ENCODE results near the gene ZFYVE26.

The ZFYVE26 gene

DNA sequence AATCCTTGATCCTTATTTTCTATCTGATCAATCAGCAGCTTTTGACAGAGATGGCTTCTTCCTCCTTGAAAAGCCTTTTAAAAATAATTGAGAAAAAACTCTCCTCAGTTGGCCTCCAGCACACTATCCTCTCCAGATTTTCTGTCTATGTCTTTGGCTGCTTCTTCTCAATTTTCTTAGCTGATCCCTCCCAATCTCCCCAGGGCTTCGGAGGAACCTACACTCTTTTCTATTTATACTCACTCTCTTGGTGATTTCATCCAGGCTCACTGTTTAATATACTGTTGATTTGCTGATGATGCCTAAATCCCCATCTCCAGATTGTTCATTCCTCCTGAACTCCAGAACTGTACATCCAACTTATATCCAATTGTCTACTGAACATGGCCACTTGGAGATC lies 59.9 kb downstream of the ZFYVE26 start:
- H3K4me3 ChIP-seq (ENCODE audit: low read depth, low read length) = no peak overlapping the region
- H3K4me2 ChIP-seq (ENCODE audit: low read length) = no peak overlapping the region
- no peak overlapping the region for H3K27ac ChIP-seq
- H3K27me3 ChIP-seq (ENCODE audit: control insufficient read depth, insufficient read depth, low read length) = no peaks in the 10 kb centered on the region
- H3K9ac ChIP-seq = no peak overlapping the region
- no peak overlapping the region for H2AFZ ChIP-seq
- no peaks in the 10 kb centered on the region for H3K36me3 ChIP-seq (ENCODE audit: control insufficient read depth, insufficient read depth, low read length)
- H3K4me1 ChIP-seq = no peaks in the 10 kb centered on the region
- H3K79me2 ChIP-seq = no peaks in the 10 kb centered on the region
- TF ChIP-seq, protein P1, sequence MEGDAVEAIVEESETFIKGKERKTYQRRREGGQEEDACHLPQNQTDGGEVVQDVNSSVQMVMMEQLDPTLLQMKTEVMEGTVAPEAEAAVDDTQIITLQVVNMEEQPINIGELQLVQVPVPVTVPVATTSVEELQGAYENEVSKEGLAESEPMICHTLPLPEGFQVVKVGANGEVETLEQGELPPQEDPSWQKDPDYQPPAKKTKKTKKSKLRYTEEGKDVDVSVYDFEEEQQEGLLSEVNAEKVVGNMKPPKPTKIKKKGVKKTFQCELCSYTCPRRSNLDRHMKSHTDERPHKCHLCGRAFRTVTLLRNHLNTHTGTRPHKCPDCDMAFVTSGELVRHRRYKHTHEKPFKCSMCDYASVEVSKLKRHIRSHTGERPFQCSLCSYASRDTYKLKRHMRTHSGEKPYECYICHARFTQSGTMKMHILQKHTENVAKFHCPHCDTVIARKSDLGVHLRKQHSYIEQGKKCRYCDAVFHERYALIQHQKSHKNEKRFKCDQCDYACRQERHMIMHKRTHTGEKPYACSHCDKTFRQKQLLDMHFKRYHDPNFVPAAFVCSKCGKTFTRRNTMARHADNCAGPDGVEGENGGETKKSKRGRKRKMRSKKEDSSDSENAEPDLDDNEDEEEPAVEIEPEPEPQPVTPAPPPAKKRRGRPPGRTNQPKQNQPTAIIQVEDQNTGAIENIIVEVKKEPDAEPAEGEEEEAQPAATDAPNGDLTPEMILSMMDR (IDR thresholded peaks at IDR 0.05) = no peak
- no peaks in the 10 kb centered on the region for H3K9me3 ChIP-seq (ENCODE audit: control insufficient read depth, low read length)

DNA sequence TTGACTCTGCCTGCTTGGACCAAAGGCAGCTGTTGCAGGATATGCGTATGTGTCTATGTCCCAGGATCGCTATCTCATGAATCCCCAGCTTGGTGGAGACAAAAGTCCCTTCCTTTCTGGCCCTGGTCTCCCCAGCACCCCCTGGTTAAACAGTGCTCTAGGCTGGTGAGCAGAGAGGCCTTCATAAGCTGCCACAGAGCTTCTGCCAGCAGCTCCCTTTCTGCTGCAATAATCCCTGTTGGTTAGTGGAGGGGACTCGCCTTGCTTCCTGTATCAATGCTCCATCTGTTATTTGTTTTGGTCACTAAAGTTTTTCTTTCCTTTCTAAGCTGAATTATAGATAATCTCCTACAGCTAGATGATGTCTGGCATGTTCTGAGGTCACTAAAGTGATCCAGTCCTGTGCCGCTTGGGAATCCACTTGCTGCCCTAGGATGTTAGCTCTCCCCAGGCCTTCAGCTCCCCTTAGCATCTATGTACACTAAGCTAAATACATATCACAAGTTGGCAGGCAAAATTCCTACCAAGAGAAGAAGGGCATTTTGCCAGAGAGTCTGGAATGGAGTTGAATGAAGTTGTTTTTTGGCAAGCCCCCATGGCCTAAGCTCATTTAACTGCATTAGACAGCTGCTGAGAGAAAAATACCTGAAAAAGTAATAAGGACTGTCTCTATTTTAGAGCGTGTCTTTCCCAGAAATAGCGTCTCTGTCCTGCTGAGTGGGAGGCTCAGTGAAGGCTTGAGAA lies 66.9 kb downstream of the ZFYVE26 start:
- H3K79me2 ChIP-seq = no peaks in the 10 kb centered on the region
- no peak overlapping the region for H3K27ac ChIP-seq
- H3K4me3 ChIP-seq (ENCODE audit: low read depth, low read length) = no peak overlapping the region
- no peaks in the 10 kb centered on the region for H3K36me3 ChIP-seq (ENCODE audit: control insufficient read depth, insufficient read depth, low read length)
- H3K4me2 ChIP-seq (ENCODE audit: low read length) = no peak overlapping the region
- no peaks in the 10 kb centered on the region for H3K9me3 ChIP-seq (ENCODE audit: control insufficient read depth, low read length)
- TF ChIP-seq, protein P1 (IDR thresholded peaks at IDR 0.05) = no peak
- no peaks in the 10 kb centered on the region for H3K4me1 ChIP-seq
- H3K27me3 ChIP-seq (ENCODE audit: control insufficient read depth, insufficient read depth, low read length) = no peaks in the 10 kb centered on the region
- no peak overlapping the region for H2AFZ ChIP-seq
- no peak overlapping the region for H3K9ac ChIP-seq

DNA sequence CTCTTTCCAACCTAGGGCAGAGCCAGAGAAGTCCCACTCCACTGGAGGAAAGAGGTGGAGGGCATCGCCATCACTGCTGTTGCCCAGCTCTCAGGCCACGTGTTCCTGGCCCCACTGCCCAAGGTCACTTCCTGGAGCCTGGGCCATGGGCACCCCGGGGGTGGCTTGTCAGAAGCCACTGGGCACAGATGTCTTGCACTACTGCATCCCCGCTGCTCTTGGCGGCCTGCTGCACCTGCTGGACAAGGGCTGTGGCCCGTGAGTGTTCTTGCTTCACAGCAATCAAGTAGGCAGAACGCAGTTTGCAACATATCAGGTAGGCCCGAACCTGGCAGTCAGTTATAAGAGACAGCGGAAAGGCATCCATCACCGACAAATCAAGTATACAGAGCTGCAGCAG lies 68.1 kb downstream of the ZFYVE26 start:
- no peaks in the 10 kb centered on the region for H3K36me3 ChIP-seq (ENCODE audit: control insufficient read depth, insufficient read depth, low read length)

DNA sequence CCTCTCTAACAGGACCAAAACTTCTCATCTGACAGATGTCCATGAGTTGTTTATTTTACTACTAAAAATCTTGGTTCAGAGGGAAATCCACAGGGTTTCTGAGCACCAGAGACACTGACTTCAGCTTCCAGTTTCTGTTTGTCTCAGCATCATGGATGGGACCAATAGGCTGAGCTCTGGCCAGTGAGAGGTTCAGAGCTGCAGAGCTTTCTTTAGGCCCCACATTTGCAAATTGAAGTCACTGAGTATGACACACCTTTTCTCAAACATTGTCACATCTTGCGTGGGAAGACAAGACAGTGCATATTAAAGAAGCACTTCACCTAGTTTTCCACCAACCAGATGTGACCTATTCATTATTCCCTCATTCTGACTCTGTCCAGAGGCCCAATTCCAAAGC lies 69.5 kb downstream of the ZFYVE26 start:
- Histone ChIP-seq H3K36me3 (ENCODE audit: control insufficient read depth, insufficient read depth, low read length) (no peaks in the 10 kb centered on the region), H3K27ac (no peak overlapping the region), H3K79me2 (no peaks in the 10 kb centered on the region), H3K9me3 (ENCODE audit: control insufficient read depth, low read length) (no peaks in the 10 kb centered on the region), H2AFZ (no peak overlapping the region), H3K4me1 (no peaks in the 10 kb centered on the region), H3K4me2 (ENCODE audit: low read length) (no peak overlapping the region), H3K27me3 (ENCODE audit: control insufficient read depth, insufficient read depth, low read length) (no peaks in the 10 kb centered on the region), H3K9ac (no peak overlapping the region), H3K4me3 (ENCODE audit: low read depth, low read length) (no peak overlapping the region)
- TF ChIP-seq, protein P1 (IDR thresholded peaks at IDR 0.05) = no peak

More for the DNA sequence above, 68.1 kb downstream of the ZFYVE26 start:
- Histone ChIP-seq H3K9ac (no peak overlapping the region), H3K9me3 (ENCODE audit: control insufficient read depth, low read length) (no peaks in the 10 kb centered on the region), H3K4me3 (ENCODE audit: low read depth, low read length) (no peak overlapping the region), H3K79me2 (no peaks in the 10 kb centered on the region), H3K27me3 (ENCODE audit: control insufficient read depth, insufficient read depth, low read length) (no peaks in the 10 kb centered on the region), H3K4me1 (no peaks in the 10 kb centered on the region), H3K27ac (no peak overlapping the region), H2AFZ (no peak overlapping the region), H3K4me2 (ENCODE audit: low read length) (no peak overlapping the region)
- TF ChIP-seq, protein P1 (IDR thresholded peaks at IDR 0.05) = no peak

DNA sequence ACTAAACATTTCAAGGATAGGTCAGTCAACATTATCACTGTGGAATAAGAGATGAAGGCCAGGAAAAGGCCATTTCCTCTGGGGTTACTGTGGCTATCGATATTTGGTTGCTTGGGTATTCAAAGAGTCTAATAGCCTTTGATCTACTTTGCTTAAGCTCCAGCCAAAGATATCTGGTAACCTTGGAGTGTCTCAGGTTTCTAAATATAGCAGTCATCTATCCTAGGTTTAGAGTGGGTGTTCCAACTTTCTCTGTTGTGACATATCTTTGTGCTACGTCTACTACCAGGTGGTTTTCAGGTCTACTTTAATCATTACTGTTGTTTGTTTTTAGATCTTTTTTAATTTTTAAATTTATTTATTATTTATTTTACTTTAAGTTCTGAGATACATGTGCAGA lies 72.3 kb downstream of the ZFYVE26 start:
- Histone ChIP-seq H3K4me3 (ENCODE audit: low read depth, low read length) (no peak overlapping the region), H3K79me2 (no peaks in the 10 kb centered on the region), H3K27ac (no peak overlapping the region), H3K9ac (no peak overlapping the region), H3K4me2 (ENCODE audit: low read length) (no peak overlapping the region), H3K27me3 (ENCODE audit: control insufficient read depth, insufficient read depth, low read length) (no peaks in the 10 kb centered on the region), H3K36me3 (ENCODE audit: control insufficient read depth, insufficient read depth, low read length) (no peaks in the 10 kb centered on the region), H3K9me3 (ENCODE audit: control insufficient read depth, low read length) (no peaks in the 10 kb centered on the region), H2AFZ (no peak overlapping the region), H3K4me1 (no peaks in the 10 kb centered on the region)
- TF ChIP-seq, protein P1 (IDR thresholded peaks at IDR 0.05) = no peak
